Right ventricle myocardium inferior (tissue), 1 donor: ENCODE data around the gene EEF1A2. TPM values are rescaled to one million over a fixed set of nuclear protein-coding genes. Genes with fewer than 3 reads are reported as not detected.
"Not testable (repeated sequence)": the region's sequence is repeated elsewhere in the genome, so short reads cannot be mapped to it uniquely, and the experiment has no call there.

Experiments
- ATAC-seq: fragments of 200-7000 bp; cut with Tn5 transposase; one replicate; pipeline ENCODE4 v1.9.1; 2020; ENCODE audit warnings: mild to moderate bottlenecking, moderate library complexity
- DNase-seq: peaks from one replicate; pipeline ENCODE4 v3.0.0; 2021; ENCODE audit errors: missing footprints
- intact Hi-C: fragments of 100-400 bp; cut with DNase I; formaldehyde crosslinking; loops from one replicate; pipeline ENCODE4 v1.11.0; 2022
- total RNA-seq: library from RNA; stranded (reverse); fragmentation: NEBNext Ultra II Directional; extraction: Animal tissue kit (Norgen Biotek cat#: 25700); gene quantifications from one replicate; pipeline ENCODE4 v1.2.1, GENCODE V29; 2021
- donor health status: DM: no; HTN: yes; CAD: no; lungs with severe emphysema.

The EEF1A2 gene
- total RNA-seq, 1 donor from 2014 or later = 1,274 TPM

GRCh38 chr20:63525185-63525584, 26.3 kb upstream of the EEF1A2 start:
- no peak for ATAC-seq
- DNase-seq = no peak
- intact Hi-C loops = no loop called here

DNA sequence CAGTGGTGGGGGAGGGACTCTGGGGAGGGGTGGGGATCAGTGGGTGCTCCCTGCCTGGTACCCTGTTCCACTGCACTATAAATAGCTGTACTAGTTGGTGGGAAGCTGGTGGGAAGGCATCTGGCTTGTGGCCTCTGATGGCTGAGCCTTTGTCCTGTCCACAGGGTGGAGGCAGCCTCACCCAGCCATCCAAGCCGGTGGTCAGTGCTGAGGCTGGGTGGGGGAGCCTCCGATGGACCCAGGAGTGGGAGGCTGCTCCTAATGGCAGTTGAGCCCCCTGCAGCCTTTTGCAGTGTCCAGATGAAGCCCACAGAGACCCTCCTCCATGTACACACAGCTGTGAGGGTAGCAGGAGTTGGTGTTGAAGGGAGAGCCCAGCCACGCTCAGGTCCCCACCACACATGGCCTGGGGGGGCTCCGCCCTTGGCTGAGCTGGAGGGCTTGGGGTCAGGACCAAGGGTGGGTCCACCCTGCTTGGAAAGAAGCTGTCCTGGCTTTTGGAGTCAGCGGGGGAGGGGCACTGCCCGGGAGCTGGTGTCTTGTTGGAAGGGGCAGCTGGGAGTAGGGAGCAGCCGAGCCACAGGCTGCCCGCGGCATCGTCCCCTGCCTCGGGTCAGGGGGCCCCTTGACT, 24.2 kb upstream of the EEF1A2 start:
- no peak for ATAC-seq
- intact Hi-C loops = no loop called here
- DNase-seq = peak; percentile 51

- intact Hi-C loops = no loop called here
- peak; percentile 41 for DNase-seq
- no peak for ATAC-seq
These were observed 23.4 kb upstream of the EEF1A2 start for GRCh38 chr20:63522091-63522868.

DNA sequence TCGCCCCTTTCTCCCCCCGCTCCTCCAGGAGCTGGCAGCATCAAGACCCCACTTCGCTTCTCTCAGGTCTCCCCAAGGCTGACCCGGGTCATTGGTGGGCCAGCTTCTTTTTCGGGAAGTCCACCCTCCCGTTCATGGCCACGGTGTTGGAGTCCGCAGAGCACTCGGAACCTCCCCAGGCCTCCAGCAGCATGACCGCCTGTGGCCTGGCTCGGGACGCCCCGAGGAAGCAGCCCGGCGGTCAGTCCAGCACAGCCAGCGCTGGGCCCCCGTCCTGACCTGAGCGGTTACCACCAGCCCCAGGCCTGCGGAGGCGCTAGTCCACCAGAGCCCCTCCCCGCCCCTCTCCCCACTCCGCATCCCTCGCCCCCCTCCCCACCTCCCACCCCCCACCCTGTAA, 22.7 kb upstream of the EEF1A2 start:
- intact Hi-C loops = loop anchor here (2.0 kb wide), 1 partner anchor 79 kb away; no protein-coding TSS in a partner anchor
- ATAC-seq (no peak), DNase-seq (no peak)

DNA sequence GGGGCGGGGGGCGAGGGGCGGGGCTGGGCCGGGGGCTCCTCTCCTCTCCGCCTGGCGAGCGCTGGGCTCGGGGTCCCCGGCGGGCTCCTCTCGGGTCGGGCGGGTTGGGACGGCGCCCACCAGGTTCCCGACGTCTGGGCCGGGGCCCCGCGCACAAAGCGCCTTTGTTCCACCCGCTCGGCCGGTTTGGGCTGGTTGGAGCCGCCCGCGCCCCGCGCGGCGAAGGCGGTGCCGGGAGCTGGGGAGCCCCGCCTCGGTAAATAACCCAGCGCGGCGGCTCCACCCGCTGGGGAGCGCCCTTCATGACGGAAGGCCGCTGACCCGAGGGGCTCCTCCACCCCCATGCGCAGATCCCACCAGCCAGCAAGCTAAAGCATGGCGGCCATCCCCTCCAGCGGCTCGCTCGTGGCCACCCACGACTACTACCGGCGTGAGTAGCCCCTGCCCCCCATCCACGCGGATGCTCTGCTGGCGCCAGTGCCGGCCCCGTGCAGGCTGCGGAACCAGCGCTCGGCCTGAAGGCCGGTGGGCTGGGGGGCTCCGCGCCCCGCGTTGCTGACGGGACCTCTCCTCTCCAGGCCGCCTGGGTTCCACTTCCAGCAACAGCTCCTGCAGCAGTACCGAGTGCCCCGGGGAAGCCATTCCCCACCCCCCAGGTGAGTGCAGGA, 22.2 kb upstream of the EEF1A2 start:
- DNase-seq (peak; percentile 88), ATAC-seq (peak; percentile 56)
- intact Hi-C loops = loop anchor here (1.0 to 2.0 kb wide), 2 partner anchors 25 to 78 kb away; no protein-coding TSS in a partner anchor

DNA sequence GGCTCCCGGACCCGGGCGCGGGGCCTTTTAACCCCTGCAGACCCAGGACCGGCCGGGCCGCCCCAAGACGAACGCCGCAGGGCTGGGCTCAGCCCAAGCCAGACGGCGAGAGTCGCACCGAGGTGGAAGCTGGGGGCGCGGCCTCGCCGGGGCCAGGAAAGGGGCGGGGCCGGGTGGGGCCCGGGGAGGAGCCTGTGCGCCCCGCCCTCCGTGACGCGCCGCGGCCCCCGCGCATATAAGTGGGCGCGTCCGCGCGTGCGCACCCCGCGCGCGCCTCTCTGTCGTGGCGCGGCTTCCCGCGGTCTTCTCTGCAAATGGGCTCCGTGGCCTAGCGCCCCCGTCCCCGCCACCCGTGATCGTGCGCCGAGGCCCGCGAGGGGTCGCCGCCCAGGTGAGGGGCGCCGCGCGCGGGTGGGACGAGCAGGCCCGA, 21.6 kb upstream of the EEF1A2 start, which contains the start of gene PPDPF:
Gene PPDPF (plus strand): TSS at position 262 of the 430 bp plus-strand sequence. CDS start 544 bp downstream, outside the sequence.
- DNase-seq = peak; percentile 95
- ATAC-seq = peak; percentile 93
- intact Hi-C loops = loop anchor here (1.0 to 2.0 kb wide), 2 partner anchors 24 to 78 kb away; no protein-coding TSS in a partner anchor

DNA sequence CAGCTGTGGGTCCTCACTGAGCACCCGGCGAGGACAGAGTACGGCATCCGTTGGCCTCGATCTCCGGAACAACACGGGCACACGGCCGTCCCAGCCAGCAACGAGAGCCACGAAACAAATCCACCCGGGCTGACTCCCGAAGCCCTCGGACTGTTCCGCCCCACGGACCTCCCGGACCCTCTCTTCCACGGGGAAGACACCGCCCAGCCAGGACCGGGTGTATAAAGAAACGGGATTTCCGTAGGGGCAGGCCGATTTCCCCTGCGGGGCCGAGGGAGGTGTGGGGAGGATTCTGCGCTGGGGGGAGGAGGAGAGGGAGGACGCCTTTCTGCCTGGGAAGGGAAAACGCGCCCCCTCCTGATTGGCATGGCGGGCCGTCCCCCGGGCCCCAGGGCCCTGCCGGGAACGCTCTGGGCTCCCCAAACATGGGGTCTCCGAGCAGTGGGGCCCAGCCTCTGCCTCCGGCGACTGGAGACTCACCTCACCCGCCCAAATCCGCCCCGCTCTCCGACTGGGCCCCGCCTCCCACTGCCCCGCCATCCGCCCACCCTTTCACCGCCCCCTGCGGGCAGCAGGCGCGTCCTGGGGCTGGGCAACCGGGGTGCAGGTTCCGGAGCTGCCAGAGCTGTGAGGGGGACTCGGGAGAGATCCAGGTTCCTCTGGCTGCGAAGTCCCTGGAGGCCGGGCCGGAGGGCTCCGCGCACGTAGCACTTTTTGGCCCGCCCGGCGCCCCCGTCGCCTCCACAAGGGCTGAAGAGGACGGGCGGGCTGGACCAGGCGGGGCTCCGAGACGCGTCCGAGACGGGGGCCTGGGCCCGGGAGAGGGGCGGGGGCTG, 21.0 kb upstream of the EEF1A2 start:
- intact Hi-C loops = loop anchor here (1.0 to 2.0 kb wide), 2 partner anchors 24 to 77 kb away; no protein-coding TSS in a partner anchor
- peak; percentile 71 for ATAC-seq

GRCh38 chr20:63518946-63519667, 20.2 kb upstream of the EEF1A2 start:
- intact Hi-C loops = no loop called here
- ATAC-seq (no peak), DNase-seq (peak; percentile 62)

More for the DNA sequence above, 21.0 kb upstream of the EEF1A2 start:
- DNase-seq = peak; percentile 81

- DNase-seq (peak; percentile 66), ATAC-seq (no peak)
- intact Hi-C loops = no loop called here
These were observed 19.5 kb upstream of the EEF1A2 start for GRCh38 chr20:63518351-63518861.

DNA sequence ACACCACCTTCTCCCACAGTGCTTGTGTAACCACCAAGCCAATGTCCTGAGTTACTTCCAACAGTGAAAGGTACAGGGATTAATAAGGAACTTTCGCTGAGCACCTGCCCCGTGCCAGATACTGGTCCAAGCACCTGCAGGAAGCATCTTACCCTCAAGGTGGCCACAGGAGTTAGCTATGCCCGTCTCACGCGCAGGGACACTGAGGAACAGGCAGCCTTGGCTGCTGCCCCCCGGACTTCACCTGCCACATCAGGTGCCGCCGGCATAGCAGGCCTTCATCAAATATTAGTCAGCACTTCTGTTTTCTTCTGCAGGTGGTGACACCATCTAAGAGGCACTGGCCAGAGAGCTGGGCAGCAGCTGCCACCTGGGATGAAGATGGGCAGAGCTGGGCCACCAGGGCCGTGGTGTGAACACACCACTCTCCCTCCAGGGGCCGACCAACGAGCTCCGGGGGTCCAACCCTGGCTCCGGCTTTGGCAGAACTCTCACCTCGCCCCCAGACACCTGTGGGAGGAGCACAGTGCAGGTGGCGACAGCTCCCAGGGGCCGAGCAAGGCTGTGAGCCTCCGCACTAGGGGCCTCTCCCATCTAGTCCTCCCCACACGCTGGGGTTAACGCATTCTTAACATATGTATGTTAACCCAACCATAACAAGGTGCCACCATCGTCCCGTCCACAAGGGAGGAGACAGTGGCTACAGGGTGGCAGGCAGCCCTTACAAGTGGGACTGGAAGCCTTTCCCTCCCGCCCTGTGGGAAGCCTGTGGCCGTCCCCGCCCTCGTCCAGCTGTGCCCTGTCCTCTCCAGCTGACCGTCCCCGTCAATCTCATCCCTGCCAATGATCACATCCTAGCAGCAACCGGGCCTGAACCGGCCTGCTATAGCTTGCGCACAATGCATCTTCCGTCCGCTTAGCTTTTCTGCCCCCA, 18.8 kb upstream of the EEF1A2 start:
- no peak for ATAC-seq
- peak; percentile 63 for DNase-seq
- intact Hi-C loops = no loop called here

DNA sequence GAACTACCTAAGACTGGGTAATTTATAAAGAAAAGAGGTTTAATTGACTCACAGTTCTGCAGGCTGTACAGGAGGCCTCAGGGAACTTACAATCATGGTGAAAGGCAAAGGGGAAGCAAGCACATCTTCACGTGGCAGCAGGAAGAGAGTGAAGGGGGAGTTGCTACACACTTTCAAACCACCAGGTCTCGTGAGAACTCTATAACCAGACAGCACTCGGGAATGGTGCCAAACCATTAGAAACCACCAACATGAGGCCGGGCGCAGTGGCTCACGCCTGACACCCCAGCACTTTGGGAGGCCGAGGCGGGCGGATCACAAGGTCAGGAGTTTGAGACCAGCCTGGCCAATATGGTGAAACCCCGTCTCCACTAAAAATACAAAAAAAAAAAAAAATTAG, 15.6 kb upstream of the EEF1A2 start:
- DNase-seq, ATAC-seq, intact Hi-C loops: not testable (repeated sequence)

GRCh38 chr20:63513207-63513606, 14.3 kb upstream of the EEF1A2 start:
- ATAC-seq = no peak
- DNase-seq = no peak
- intact Hi-C loops = no loop called here

GRCh38 chr20:63509088-63509564, 10.2 kb upstream of the EEF1A2 start:
- intact Hi-C loops = no loop called here
- ATAC-seq (peak; percentile 51), DNase-seq (no peak)

DNA sequence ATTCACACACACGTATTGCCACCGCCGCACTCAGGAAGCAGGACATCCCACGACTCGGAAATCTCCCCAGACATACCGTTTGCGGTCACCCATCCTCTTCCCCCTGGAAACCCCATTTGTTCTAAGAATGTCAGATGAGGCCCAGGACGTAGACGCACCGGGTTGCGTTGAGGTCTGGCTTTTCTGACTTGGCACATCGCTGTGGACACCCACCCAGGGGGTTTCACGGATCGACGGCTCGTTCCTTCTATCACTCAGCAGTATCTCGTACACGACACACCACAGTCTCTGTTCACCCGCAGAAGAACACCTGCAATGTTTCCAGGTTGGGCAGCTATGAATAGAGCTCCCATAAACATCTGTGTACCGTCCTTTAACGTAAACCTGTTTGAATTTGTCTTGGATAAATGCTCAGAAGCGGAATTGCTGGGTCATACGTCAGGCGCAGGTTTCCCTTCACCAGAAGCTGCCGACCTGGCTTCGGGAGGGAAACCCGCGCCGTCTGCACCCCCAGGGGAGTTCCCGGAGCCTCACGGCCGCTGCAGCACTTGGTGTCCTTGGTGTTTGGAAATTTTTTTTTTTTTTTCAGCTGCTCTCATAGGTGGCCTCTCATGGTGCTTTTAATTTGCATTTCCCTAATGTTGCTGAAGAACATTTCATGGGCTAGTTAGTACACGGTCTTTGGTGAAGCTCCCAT, 9.3 kb upstream of the EEF1A2 start:
- DNase-seq (peak; percentile 40), ATAC-seq (no peak)
- intact Hi-C loops = no loop called here

- no peak for ATAC-seq
- DNase-seq = peak; percentile 27
- intact Hi-C loops = no loop called here
These were observed 8.3 kb upstream of the EEF1A2 start for GRCh38 chr20:63507083-63507743.
